H54 (cell line): Measurements from ENCODE around the gene PHYHIPL.

ENCODE experiments used
- DNase-seq: peaks from one replicate; pipeline ENCODE4 v3.0.0; 2011; ENCODE audit warnings: low spot score, mixed read lengths; ENCODE audit not compliant: insufficient read length
- FAIRE-seq: peaks from 3 replicates; lab custom pipeline; 2011; peaks lifted over from hg19 to GRCh38; lab: Jason Lieb, UNC
- POLR2A ChIP-seq: IDR thresholded peaks from 2 replicates; pipeline ENCODE4 v1.6.1; 2011; ENCODE audit warnings: low read depth, mild to moderate bottlenecking, low read length

PHYHIPL gene

GRCh38 chr10:59252491-59252890 lies 76.0 kb downstream of the PHYHIPL start:
- no peak for DNase-seq
- FAIRE-seq: no peak
- TF ChIP-seq POLR2A: no peak

- TF ChIP-seq POLR2A: no peak
- DNase-seq: no peak
- FAIRE-seq: no peak
These were observed 79.0 kb downstream of the PHYHIPL start for GRCh38 chr10:59255463-59255862.

- no peak for TF ChIP-seq POLR2A
- DNase-seq: no peak
- no peak for FAIRE-seq
These were observed 80.8 kb downstream of the PHYHIPL start for GRCh38 chr10:59257224-59257623.

GRCh38 chr10:59258890-59259289 lies 82.4 kb downstream of the PHYHIPL start:
- FAIRE-seq (no peak), DNase-seq (no peak)
- TF ChIP-seq POLR2A: no peak

GRCh38 chr10:59265141-59265540 lies 88.7 kb downstream of the PHYHIPL start:
- no peak for FAIRE-seq
- TF ChIP-seq POLR2A: no peak
- DNase-seq: no peak

- TF ChIP-seq POLR2A: no peak
- no peak for FAIRE-seq
- DNase-seq: no peak
These were observed 89.9 kb downstream of the PHYHIPL start for GRCh38 chr10:59266321-59266720.

GRCh38 chr10:59268460-59268859 lies 92.0 kb downstream of the PHYHIPL start:
- TF ChIP-seq POLR2A: no peak
- no peak for FAIRE-seq
- no peak for DNase-seq

GRCh38 chr10:59269651-59270050 lies 93.2 kb downstream of the PHYHIPL start:
- DNase-seq (no peak), FAIRE-seq (no peak)
- no peak for TF ChIP-seq POLR2A

- no peak for DNase-seq
- TF ChIP-seq POLR2A: no peak
- FAIRE-seq: no peak
These were observed 94.0 kb downstream of the PHYHIPL start for GRCh38 chr10:59270492-59270891.

GRCh38 chr10:59271160-59271559 lies 94.7 kb downstream of the PHYHIPL start:
- no peak for TF ChIP-seq POLR2A
- DNase-seq: no peak
- FAIRE-seq: no peak

GRCh38 chr10:59272061-59272460 lies 95.6 kb downstream of the PHYHIPL start:
- FAIRE-seq: no peak
- DNase-seq: no peak
- no peak for TF ChIP-seq POLR2A

- TF ChIP-seq POLR2A: no peak
- DNase-seq (no peak), FAIRE-seq (no peak)
These were observed 97.0 kb downstream of the PHYHIPL start for GRCh38 chr10:59273445-59273844.

GRCh38 chr10:59276133-59276532 lies 99.7 kb downstream of the PHYHIPL start:
- FAIRE-seq: no peak

GRCh38 chr10:59276919-59277318 lies 100.5 kb downstream of the PHYHIPL start:
- TF ChIP-seq POLR2A: no peak
- DNase-seq: no peak
- FAIRE-seq: no peak

More at GRCh38 chr10:59276133-59276532, 99.7 kb downstream of the PHYHIPL start:
- no peak for TF ChIP-seq POLR2A
- DNase-seq: no peak

GRCh38 chr10:59279476-59279875 lies 103.0 kb downstream of the PHYHIPL start:
- TF ChIP-seq POLR2A: no peak
- DNase-seq (no peak), FAIRE-seq (no peak)
